GM19043 (cell line): Measurements from ENCODE around the gene FCAMR.

Source experiments
- ATAC-seq: cut with Tn5 transposase; IDR thresholded peaks from one replicate; pipeline ENCODE4 v1.9.1; 2021; ENCODE audit warnings: low read depth; ENCODE audit not compliant: unreplicated experiment

FCAMR gene

DNA sequence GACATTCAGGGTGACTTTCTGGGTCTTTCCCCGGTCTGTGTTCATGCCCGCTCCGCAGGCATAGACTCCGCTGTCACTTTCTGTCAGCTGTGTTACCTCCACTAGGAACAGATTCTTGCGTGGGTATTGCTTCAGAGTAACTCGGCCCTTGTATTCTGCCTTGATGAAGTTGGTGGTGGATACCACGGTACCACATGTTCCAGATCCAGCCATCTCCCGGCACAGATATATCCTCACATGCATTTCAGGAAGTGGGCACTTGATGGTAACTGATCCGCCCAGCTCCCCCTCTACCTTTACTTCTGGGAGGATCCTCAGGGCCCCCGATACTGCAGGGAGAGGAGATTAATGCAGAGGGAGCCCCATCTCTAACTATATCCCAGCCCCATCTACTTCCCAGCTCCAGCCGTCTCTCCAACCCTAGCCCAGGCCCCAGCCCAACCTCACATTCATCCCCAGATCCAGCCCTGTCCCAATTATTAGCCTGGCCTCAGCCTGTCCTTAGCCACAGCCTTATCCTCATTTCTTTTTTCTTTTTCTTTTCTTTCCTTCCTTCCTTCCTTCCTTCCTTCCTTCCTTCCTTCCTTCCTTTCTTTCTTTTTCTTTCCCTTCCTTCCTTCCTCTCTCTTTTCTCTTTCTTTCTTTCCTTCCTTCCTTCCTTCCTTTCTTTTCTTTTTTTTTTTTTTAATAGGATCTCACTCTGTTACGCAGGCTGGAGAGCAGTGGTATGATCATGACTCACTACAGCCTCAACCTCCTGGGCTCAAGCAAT, 56.3 kb downstream of the FCAMR start:
- ATAC-seq, result no peak

- no peak for ATAC-seq
Observed at GRCh38 chr1:206912445-206913095, 57.7 kb downstream of the FCAMR start.

DNA sequence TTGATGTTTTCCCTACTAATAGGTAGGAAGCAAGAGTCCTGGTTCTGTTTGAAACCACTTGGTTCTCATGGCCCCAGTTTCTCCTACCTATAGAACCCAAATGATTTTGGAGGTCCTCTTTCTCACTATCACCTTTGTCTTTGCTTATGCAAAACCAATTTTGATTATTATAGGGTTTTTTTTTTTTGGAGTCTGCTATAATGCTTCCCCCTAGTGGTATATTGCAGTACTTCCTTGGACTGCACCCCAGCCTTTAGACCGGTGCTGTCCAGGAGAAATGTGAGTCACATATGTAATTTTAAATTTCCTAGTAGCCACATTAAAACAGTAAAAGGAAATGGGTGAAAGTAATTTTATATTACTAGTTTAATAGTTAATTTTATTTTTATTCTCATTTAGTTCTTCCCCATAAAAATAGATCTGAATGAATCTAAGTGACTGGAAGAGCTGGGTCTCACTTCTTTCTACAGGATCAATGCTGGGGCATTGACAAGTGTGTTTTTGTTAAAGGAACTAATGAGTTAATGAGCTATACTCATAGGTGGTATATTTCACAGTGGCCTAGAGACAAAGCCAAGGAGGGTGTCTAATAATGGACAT, 59.1 kb downstream of the FCAMR start:
- ATAC-seq, result no peak

GRCh38 chr1:206909883-206910318, 60.4 kb downstream of the FCAMR start:
- no peak for ATAC-seq

DNA sequence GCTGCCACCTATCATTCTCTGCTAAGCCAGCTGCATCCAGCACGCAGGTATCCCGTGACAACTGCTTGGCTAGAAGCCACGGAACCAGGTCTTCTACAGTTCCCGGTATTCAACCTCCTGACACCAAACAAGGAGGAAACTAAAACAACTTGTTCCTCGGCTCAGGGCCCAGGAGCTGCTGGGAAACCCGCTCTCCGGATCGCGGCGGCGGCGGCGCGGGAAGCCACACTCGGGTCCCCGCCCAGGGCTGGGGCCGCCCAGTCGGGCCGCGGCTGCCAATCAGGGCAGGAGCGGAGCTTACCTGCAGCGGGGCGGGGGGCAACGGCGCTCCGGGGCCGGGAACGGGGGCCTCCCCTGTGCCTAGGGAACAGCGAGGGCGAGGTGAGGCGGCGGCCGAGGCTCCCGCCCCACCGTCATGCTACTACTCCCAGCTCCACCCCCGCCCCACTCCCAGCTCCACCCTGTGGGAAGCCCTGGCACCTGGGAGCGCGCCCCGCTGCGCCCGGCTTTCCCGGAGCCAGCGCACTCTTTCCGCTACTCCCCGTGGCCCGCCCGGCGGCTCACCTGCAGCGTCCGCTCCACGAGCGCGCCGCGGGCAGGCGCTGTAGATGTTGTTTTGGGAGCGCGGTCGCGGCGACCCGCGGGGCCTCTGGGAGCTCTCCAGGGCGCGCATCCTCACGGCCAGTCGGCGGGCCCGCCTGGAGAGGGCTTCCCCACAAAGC, 60.9 kb downstream of the FCAMR start:
- ATAC-seq, result no peak

DNA sequence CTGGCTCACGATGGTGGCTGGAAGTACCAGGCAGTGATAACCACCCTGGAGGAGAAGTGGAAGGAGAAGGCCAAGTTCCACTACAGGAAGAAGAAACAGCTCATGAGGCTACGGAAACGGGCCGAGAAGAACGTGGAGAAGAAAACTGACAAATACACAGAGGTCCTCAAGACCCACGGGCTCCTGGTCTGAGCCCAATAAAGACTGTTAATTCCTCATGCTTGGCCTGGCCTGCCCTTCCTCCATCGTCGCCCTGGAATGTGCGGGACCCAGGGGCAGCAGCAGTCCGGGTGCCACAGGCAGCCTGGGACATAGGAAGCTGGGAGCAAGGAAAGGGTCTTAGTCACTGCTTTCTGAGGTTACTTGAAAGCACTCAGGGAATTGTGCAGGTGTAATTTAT, 62.2 kb downstream of the FCAMR start:
- ATAC-seq, result no peak
